ENCODE data around the gene NFYB. TPM values are rescaled to one million over a fixed set of nuclear protein-coding genes. Genes with fewer than 3 reads are reported as not detected.

Gene NFYB
- total RNA-seq, 1 experiment from 2014 or later, result 22.4 TPM

DNA sequence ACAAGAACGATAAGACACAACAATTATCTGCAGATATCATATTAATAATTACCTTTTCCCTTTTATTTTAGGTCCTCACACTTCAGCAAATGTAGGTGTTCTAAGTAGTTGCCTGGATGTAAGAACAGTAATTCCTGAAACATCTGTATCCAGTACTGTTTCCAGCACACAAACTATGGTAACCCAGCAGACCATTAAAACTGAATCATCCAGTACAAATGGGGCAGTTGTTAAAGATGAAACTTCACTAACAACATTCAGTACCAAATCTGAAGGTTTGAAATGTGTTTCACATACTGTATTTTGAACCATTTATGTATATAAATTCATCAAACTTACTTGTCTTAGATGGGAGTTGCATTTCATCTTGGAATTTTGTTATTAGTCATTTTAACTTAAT is 42.7 kb downstream of the NFYB start:
- no peak for DNase-seq (ENCODE audit: low read depth, low spot score)
- Histone ChIP-seq H3K4me3 (replicated peaks in 1 of 2; ENCODE audit: low read depth in 1 of 2, low read length in 2 of 2) (no peak overlapping the region), H3K9ac (ENCODE audit: low read length) (no peak overlapping the region), H2AFZ (ENCODE audit: low read depth, low read length, poor library complexity, severe bottlenecking) (no peak overlapping the region), H4K20me1 (ENCODE audit: insufficient read depth) (no peaks in the 10 kb centered on the region), H3K9me2 (ENCODE audit: insufficient read depth) (no peaks in the 10 kb centered on the region), H3K4me1 (ENCODE audit: control insufficient read depth in 1 of 2, insufficient read depth in 2 of 2, low read length in 2 of 2) (no peaks in the 10 kb centered on the region), H3K4me2 (ENCODE audit: low read length) (no peak overlapping the region), H3K36me3 (ENCODE audit: control insufficient read depth in 1 of 2, insufficient read depth in 2 of 2, low read length in 2 of 2) (no peaks in the 10 kb centered on the region), H3K27ac (ENCODE audit: low read depth, low read length) (no peak overlapping the region), H3K9me3 (ENCODE audit: control insufficient read depth in 1 of 2, insufficient read depth in 1 of 2, low read depth in 1 of 2, low read length in 2 of 2) (no peaks in the 10 kb centered on the region), H3K27me3 (ENCODE audit: insufficient read depth, low read length) (no peaks in the 10 kb centered on the region), H3K79me2 (ENCODE audit: insufficient read depth, low read length) (no peaks in the 10 kb centered on the region)
- no peak for ATAC-seq
- intact Hi-C loops (cut with micrococcal nuclease), result no loop called here
- ChIA-PET POLR2A (no interaction called here), CTCF (no interaction called here), RAD21 (ENCODE audit: low non-redundant PET in 1 of 2, low total read pairs in 2 of 2, uncharacterized antibody in 2 of 2, unreplicated experiment in 2 of 2) (no interaction called here)
- no TSS peak for BruUV-seq (replicated peaks)
- TF ChIP-seq YY1 (IDR thresholded peaks at IDR 0.05; ENCODE audit: extremely low read depth, insufficient replicate concordance, low read depth, low read length) (no peak), SRF (IDR thresholded peaks at IDR 0.05; ENCODE audit: low read depth) (no peak), CBX3 (IDR thresholded peaks at IDR 0.05; ENCODE audit: low read depth) (no peak), JUND (IDR thresholded peaks at IDR 0.05) (no peak), POLR2A (IDR thresholded peaks at IDR 0.05; ENCODE audit: borderline replicate concordance, extremely low read depth, insufficient read depth, insufficient read length) (no peak), EZH2 (IDR thresholded peaks at IDR 0.05) (no peak), EGR1 (IDR thresholded peaks at IDR 0.05; ENCODE audit: low read depth) (no peak), SP1 (IDR thresholded peaks at IDR 0.05; ENCODE audit: low read depth) (no peak), EZH2phosphoT487 (IDR thresholded peaks at IDR 0.05; ENCODE audit: borderline replicate concordance) (no peak)
- TF ChIP-seq, protein P1, sequence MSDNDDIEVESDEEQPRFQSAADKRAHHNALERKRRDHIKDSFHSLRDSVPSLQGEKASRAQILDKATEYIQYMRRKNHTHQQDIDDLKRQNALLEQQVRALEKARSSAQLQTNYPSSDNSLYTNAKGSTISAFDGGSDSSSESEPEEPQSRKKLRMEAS (IDR thresholded peaks at IDR 0.05), result no peak
- TF ChIP-seq, protein P2, sequence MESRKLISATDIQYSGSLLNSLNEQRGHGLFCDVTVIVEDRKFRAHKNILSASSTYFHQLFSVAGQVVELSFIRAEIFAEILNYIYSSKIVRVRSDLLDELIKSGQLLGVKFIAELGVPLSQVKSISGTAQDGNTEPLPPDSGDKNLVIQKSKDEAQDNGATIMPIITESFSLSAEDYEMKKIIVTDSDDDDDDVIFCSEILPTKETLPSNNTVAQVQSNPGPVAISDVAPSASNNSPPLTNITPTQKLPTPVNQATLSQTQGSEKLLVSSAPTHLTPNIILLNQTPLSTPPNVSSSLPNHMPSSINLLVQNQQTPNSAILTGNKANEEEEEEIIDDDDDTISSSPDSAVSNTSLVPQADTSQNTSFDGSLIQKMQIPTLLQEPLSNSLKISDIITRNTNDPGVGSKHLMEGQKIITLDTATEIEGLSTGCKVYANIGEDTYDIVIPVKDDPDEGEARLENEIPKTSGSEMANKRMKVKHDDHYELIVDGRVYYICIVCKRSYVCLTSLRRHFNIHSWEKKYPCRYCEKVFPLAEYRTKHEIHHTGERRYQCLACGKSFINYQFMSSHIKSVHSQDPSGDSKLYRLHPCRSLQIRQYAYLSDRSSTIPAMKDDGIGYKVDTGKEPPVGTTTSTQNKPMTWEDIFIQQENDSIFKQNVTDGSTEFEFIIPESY (IDR thresholded peaks at IDR 0.05; ENCODE audit: extremely low read depth, insufficient replicate concordance, low read length), result no peak
